Omental fat pad (tissue), 4 donors: ENCODE measurements around the gene PSENEN. TPM values are rescaled to one million over a fixed set of nuclear protein-coding genes. Genes with fewer than 3 reads are reported as not detected.

ENCODE experiments used
- ATAC-seq: fragments of 150-250 bp; one replicate; pipeline ENCODE4 v1.9.1; 2016; ENCODE audit warnings: mild to moderate bottlenecking, moderate library complexity; ENCODE audit not compliant: low FRiP score
- DNase-seq: peaks from one replicate; pipeline ENCODE4 v3.0.0-alpha.2; 2019; ENCODE audit warnings: low spot score
- total RNA-seq, 4 donors: library from RNA; depleted of rRNA; stranded (reverse); fragments of >200 nt; gene quantifications; one replicate each; pipeline ENCODE4 v1.1.0, GENCODE V29; 2016
- TF ChIP-seq, protein P1 (sequence below), 3 donors: fragments of 450-650 bp; IDR thresholded peaks; one replicate each; pipeline ENCODE4 v1.5.1; 2016 to 2017; ENCODE audit warnings: antibody characterized with exemption in 3 of 3, mild to moderate bottlenecking in 3 of 3, moderate library complexity in 2 of 3

PSENEN gene
- total RNA-seq, 4 donors from 2014 or later = 28.1 to 58.6 (median 37.9) TPM

DNA sequence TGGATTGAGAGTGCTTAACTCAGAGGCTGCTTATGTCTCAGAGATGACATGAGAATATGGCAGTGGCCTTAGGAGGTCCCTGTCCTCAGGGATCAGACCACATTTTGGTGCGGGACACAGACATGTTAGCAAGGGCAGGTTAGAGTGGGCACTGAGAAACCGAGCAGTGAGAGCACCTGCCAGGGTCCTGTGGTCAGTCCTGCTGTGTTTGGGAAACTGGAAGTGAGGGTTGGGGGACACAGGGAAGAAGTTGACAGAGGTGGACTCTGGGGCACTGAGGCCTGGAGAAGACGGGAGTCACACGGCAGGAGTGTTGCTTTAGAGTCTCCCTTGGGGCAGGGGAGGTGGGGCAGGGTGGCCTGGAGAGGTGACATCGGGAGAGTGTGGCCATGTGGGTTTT lies 10.6 kb upstream of the PSENEN start:
- DNase-seq (no peak), ATAC-seq (no peak)

DNA sequence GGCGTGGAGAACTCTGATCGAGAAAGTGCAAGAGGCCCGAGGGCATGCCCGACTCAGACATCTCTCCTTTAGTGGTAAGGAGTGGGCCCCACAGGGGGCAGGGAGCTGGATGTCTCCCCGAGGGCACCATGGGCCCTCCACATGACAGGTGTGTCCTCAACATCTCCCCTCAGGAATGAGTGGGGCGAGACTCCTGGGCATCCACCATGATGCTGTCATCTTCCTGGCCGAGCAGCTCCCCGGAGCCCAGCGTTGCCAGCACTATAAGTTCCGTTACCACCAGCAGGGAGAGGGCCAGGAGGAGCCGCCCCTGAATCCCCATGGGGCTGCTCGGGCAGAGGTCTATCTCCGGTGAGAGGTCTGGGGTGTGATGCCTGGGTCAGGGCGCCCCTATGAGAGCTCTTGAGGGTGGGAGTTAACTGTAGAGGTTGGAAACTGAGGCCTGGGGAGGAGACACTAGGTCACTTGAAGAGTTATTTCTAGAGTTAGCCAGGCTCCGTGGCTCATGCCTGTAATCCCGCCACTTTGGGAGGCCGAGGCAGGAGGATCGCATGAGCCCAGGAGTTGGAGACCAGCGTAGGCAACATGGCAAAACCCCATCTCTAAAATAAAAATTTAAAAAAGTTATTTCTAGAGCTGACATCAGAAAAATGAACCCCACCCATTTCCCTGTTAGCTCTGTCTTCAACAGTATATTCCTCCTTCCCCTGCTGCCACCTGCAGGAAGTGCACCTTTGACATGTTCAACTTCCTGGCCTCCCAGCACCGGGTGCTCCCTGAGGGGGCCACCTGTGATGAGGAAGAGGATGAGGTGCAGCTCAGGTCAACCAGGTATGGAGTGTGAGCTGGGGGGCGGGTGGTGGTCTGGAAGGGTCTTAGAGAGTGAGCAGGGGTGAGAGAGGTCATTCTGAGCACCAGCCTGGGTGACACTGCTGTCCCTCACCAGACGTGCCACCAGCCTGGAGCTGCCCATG lies 8.3 kb upstream of the PSENEN start:
- no peak for ATAC-seq
- TF ChIP-seq, protein P1, sequence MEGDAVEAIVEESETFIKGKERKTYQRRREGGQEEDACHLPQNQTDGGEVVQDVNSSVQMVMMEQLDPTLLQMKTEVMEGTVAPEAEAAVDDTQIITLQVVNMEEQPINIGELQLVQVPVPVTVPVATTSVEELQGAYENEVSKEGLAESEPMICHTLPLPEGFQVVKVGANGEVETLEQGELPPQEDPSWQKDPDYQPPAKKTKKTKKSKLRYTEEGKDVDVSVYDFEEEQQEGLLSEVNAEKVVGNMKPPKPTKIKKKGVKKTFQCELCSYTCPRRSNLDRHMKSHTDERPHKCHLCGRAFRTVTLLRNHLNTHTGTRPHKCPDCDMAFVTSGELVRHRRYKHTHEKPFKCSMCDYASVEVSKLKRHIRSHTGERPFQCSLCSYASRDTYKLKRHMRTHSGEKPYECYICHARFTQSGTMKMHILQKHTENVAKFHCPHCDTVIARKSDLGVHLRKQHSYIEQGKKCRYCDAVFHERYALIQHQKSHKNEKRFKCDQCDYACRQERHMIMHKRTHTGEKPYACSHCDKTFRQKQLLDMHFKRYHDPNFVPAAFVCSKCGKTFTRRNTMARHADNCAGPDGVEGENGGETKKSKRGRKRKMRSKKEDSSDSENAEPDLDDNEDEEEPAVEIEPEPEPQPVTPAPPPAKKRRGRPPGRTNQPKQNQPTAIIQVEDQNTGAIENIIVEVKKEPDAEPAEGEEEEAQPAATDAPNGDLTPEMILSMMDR (IDR thresholded peaks at IDR 0.05) = no peak
- DNase-seq = no peak

More for the DNA sequence above, 10.6 kb upstream of the PSENEN start:
- TF ChIP-seq, protein P1 (IDR thresholded peaks at IDR 0.05) = no peak

DNA sequence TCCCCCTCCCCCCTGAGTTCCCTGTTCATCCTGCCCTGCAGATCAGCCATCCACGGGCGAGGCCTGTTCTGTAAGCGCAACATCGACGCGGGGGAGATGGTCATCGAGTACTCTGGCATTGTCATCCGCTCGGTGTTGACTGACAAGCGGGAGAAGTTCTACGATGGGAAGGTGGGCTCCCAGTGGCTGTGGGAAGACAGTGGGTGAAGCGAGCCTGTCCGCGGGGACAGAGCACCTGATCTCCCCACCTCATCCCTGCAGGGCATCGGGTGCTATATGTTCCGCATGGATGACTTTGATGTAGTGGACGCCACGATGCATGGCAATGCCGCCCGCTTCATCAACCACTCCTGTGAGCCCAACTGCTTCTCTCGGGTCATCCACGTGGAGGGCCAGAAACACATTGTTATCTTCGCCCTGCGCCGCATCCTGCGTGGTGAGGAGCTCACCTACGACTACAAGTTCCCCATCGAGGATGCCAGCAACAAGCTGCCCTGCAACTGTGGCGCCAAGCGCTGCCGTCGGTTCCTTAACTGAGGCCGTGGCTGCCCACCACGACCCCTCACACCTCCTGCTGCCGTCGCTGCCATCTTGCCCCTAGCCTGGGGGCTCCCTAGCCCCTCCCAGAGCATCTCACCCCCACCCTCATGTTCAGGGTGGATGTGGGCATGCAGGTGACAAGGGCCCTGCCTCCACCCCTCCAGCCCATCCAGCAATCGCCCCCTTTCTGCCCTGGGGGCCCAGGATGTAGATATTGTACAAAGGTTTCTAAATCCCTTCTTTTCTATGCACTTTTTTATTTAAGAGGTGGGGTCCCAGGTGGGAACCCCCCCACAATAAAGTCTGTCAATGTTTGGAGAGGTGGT lies 7.2 kb upstream of the PSENEN start:
- ATAC-seq = no peak
- no peak for DNase-seq
- TF ChIP-seq, protein P1 (IDR thresholded peaks at IDR 0.05) = no peak

DNA sequence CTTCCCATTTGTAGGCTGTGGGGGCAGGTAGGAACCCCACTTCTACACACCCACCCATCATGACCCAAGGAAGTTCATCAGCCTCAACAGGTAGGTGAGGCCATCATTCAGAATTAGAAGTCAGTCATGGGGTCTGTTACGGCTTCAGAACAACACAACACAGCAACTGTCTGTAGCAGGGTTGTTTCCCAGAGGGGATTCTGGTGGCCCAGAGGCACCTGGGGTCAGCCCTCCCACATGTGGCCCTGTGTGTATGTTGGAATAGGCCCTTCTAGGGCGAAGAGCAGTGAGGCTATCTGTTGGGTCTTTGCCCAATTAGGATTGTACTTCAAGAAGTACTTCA lies 6.6 kb upstream of the PSENEN start:
- TF ChIP-seq, protein P1 (IDR thresholded peaks at IDR 0.05) = no peak
- no peak for DNase-seq
- no peak for ATAC-seq

DNA sequence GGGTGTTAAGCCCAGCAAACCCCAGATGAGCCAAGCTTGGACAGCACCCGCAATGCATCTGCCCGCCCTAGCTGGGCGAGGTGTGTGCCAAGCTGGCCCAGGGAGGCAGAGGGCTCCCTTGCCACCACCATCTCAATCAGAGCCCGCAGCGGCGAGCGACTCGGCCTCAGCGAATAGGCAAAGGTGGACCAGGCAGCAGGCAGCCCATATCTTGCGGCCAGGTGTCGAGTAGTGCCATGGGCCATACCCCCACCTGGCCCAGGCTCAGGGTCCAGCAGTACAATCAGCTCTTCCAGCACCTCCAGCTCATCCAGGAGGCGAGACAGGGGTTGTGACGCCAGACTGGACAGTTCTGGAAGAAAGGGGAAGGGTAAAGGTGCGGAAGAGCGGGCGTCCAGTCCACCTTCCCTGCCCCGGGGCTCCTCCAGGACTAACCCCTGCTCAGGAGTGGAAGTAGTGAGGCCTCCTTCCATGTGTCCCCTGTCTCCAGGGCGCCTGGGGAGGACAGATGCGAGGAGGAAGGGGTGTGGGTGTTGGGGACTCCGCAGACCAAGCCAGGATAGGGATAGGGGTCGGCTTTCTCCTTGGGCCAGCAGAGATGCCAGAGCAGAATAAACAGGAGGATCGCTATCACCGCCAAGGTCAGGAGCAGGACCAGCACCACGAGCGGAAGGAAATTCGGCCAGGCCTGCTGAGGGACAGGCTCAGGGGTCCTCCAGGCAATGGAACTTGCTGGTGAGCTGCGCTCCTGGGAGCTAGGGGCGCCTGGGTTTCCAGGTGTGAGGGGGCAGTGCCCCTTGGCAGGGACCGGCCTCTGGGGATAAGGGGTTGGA lies 6.0 kb upstream of the PSENEN start:
- TF ChIP-seq, protein P1 (IDR thresholded peaks at IDR 0.05) = no peak
- no peak for ATAC-seq

DNA sequence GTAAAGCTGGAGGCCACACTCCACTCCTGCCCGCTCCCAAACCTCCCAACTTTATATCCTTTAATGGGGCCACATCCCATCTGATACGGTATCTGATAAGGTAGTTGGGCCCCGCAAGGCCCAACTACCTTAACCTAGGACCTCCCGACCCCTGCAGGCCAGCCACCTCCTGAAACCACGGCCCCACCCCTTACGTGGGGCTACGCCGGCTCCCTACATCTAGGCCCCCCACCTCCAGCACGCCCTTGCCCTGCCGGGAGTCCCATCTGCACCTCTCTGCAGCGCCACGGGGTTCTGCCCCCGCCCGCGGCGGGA lies 5.4 kb upstream of the PSENEN start:
- DNase-seq (no peak), ATAC-seq (no peak)
- TF ChIP-seq, protein P1 (IDR thresholded peaks at IDR 0.05) = no peak

More for the DNA sequence above, 6.0 kb upstream of the PSENEN start:
- no peak for DNase-seq
